HG02885 (cell line): ENCODE data around the gene TTC27.
"Not testable (repeated sequence)": the region's sequence is repeated elsewhere in the genome, so short reads cannot be mapped to it uniquely, and the experiment has no call there.

ENCODE experiments used
- ATAC-seq: cut with Tn5 transposase; IDR thresholded peaks from one replicate; pipeline ENCODE4 v1.9.1; 2021; ENCODE audit warnings: mild to moderate bottlenecking; ENCODE audit not compliant: unreplicated experiment, poor library complexity

TTC27 gene

GRCh38 chr2:32716598-32716997, 88.7 kb downstream of the TTC27 start:
- no peak for ATAC-seq

DNA sequence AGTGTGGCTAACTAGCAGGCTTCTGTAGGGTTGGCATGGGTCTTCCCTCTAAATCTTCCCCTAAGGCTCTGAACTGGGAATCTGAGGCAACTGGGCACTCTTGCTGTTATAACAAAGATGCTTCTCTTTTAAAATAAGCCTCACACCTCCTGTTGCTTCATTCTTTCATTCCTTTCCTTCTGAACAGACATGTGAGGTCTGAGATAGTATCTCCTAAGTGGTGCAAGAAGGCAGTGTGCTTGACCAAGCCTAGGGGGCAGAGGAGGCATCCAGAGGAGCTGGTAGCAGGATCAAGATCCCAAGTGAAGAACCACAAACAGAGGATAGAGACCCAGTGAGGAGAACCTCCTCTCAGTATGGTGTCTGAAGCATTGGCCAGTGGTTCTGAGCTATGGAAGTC, 90.9 kb downstream of the TTC27 start:
- no peak for ATAC-seq

DNA sequence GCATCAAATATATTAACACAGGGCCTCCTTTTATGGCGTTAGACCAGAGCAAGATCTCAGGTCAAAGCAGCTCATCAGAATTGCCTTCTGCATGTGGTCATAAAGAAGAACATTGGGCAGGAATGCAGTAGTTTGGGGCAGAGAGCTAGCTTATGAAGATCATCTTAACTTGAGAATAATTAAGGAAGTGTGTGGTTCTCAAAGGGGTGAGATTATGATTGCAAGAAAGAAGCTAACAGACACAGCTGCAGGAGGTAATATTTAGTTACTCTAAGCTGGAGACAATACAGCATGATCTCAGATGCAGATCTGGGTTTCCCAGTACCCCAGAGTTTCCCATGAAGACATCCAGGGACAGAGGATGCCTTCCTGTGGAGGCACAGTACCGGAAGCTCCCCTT, 91.6 kb downstream of the TTC27 start:
- ATAC-seq: no peak

DNA sequence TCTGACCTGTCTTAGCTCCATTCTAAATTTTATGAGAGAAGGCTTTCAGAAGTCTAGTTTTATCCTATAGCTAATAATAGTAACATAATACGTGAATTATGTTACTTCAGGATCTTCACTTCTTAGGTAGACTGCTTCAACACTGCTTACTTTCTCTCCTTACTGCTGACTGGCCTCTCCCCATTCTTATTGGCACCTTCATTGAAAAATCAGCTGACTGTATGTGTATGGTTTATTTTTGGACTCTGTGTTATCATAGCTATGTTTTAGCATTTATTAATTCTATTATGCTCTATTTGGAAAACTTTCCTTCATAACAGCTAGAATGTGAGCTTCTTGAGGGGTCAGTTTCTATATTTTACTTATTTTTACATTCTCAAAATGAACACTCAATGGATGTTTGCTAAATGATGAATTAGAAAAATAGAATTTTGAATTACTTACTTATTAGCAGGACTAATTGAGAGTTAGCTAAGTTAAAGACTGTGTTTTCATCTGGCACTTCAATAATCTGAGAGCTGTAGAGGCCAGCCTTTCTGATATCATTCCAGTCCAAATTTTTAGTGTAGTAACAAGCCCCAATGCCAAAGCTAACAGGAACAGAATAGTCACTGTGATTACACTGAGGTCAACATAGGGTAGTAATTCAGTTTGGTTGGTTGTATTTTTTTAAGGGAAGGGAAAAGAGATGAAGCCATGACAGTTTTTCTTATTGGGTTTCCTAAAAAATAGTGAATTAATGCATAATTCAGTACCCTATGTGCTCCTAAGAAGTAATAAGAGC, 92.3 kb downstream of the TTC27 start:
- ATAC-seq: no peak

DNA sequence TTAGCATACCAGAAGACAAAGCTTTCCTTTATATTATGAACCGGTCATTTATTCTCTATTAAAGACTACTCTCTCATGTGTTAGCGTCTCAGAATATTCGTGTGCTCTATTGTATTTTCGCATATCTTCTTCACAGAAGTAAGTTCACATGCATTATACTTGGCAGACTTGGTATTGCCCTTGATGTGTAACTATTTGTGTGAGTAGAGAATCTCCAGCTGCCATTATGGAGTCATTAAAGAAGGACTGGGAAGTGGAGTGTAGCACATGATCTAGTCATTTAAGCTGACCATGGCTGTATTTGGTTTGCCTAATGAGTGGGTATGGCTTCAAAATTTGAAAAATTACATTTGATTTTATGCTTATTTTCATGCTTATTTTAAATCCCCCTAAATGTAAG, 92.9 kb downstream of the TTC27 start:
- no peak for ATAC-seq

GRCh38 chr2:32721376-32721775, 93.5 kb downstream of the TTC27 start:
- no peak for ATAC-seq

GRCh38 chr2:32723467-32724079, 95.7 kb downstream of the TTC27 start:
- ATAC-seq: no peak

GRCh38 chr2:32726678-32727077, 98.8 kb downstream of the TTC27 start:
- not testable (repeated sequence) for ATAC-seq

DNA sequence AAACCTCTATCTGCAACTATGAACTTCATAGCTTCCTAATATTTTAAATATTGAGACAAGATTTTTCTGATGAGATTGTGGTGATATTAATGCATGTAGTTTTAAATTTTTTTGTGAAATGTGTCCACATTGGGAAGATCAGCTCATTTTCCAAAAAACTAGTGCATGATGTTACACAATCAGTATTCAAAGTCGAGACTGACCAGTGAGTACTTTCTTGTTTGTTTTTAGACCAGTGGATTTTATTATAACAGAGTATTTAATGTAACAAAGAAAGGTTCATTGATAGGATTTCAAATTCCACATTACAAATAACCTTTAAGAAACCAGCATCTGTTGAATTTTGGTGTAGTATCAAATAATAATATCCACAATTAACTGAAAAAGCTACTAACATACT, 99.3 kb downstream of the TTC27 start:
- ATAC-seq: no peak

DNA sequence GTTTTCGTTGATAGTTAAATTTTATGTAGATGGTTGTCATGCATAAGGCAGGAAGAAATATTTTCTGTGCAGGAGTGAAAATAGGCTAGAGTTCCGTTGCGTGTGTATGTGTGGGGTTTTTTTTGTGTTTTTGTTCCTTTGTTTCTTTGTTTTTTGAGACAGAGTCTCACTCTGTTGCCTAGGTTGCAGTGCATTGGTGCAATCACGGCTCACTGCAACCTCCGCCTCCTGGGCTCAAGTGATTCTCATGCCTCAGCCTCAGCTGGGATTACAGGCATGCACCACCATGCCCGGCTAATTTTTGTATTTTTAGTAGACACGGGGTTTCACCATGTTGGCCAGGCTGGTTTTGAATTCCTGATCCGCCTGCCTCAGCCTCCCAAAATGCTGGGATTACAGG, 103.1 kb downstream of the TTC27 start:
- ATAC-seq: not testable (repeated sequence)

GRCh38 chr2:32732120-32732519, 104.3 kb downstream of the TTC27 start:
- no peak for ATAC-seq

DNA sequence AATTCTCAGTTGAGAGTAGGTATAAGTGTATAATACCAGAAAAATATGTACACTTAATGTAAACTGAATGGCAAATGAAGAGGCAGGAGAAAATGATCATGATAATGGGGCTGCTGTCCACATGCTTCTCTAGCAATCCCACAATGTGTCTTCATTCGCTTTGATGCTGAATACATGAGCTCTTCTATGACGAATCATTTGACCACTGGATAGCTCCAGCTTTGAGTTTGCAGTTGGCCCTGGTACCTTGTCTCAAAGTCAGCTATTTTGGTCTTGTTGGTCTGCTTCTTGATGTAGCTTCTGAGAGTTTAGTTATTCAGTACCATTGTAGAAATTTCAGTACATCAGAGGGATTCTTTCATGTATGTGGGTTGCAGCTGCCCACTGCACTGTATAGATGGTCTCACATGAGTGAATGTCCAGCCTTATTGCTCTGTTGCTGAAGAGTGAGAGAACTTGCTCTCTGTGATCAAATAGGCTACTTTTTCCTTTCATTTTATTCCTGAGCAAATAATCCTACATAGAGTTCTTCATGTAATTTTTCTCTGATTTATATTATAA, 105.1 kb downstream of the TTC27 start:
- no peak for ATAC-seq

GRCh38 chr2:32735348-32735747, 107.5 kb downstream of the TTC27 start:
- no peak for ATAC-seq

DNA sequence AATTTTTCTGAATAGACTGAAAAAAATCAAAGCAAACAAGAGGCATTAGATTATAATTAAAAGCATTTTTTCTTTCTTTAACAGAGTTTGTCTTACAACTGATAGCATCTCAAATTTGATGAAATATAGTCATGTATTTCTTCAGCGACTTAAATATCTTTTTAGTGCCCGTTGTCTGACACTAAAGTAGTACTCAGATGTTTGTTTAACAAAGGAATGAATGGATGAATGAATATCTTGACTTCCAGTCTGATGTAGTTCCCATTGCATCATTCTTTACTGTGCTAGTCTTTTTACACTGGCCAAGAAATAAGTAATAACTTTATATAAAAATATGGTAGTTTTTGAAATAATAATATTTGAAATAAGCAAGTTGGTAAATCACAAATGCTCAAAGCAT, 111.1 kb downstream of the TTC27 start:
- ATAC-seq: no peak

DNA sequence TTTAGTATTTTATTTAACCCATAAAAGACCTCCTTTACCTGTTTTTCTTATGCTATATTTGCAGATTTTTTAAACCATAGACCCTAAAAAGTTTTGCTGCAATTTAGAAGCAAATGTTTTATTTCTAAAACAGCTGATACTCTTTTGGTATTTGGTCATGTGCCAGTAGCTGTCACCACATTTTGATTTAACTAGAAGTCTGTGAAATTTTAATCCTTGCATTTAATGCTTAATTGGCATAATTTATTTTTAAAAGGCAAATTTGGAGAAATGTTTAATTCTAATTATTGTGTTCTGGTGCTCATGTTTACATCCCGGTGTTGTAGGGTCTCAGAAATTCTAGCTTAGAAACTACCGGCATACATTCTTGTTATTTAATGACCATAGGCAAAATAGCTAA, 111.8 kb downstream of the TTC27 start:
- no peak for ATAC-seq

- no peak for ATAC-seq
Observed at GRCh38 chr2:32741575-32741974, 113.7 kb downstream of the TTC27 start.

GRCh38 chr2:32742376-32742775, 114.5 kb downstream of the TTC27 start:
- ATAC-seq: no peak

DNA sequence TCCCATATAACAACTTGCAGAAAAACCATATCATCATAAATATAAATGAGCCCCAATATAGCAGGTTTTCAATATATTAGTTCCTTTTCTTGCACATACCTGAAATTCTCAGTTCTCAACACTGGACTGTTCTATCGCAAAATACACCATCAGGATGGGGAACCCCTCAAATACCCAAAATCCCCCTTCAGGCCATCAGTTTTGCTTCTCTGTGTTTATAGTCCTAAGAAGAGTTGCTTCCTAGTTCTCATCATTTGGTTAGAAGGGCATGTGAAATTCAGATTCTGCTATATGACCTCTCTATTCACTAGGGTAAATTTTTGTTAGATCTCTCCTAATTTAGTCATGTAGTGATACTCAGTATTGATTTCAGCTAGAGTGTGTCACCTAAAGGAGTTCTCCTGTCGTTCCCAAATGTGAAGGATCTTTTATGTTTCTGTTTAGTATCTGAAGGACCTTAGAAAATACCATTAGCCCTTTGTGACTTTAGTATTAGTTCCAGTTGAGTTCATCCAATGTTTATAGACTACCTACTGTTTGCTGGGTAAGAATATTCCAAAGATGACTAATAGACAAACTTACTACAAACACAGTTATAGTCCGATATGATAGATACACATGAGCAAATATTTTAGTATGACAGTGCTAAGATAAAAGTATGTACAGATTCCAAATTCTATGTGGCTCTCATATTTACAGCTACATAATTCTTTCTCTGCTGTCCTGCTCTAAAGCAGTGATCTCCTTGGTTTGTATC, 115.8 kb downstream of the TTC27 start:
- ATAC-seq: no peak

GRCh38 chr2:32745191-32745590, 117.3 kb downstream of the TTC27 start:
- no peak for ATAC-seq

DNA sequence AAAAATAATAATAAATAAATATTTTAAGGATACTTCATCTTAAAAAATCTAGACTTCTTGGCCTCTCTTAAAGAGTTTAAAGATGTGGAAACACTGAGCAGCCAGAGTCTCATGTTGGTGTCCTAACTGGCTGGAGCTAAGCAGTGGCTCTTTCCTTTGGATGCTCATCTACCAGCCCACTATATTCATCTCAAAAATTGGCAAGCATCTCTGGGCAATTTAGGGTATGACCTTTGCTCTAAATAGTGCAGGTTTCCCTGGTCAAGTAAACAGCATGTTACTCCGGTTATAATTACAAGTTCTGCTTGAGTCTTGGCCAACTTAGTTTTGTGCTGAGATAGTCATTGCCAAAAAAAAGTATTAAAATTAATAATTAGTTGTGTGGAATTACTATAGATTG, 117.8 kb downstream of the TTC27 start:
- no peak for ATAC-seq

GRCh38 chr2:32746669-32747068, 118.8 kb downstream of the TTC27 start:
- no peak for ATAC-seq
